ENCODE data around the gene MICU1. TPM values are rescaled to one million over a fixed set of nuclear protein-coding genes. Genes with fewer than 3 reads are reported as not detected.

The MICU1 gene
- polyA plus RNA-seq, 2 of the 4 experiments (the other 2 are of a cell fraction): 54.5 to 58.6 TPM

DNA sequence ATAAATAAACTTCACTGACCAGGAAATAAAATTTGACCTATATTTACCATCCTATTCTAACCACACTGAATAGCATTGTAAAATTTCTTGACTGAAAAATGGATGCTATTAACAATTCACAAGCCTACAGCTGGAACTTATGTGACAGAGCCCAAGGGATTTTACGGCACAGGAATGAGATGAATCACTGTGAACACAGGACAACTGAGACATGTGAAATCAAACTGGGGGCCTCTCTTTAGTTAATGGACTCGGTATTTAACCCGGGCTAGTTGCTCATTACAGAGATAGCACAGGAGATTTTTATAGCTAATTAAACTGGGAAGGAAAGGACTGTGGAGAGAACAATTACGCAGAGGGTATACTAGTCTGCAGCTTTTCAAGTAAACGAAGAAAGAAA is 100.6 kb downstream of the MICU1 start:
- Histone ChIP-seq H3K4me1 (peaks cover 39% of the 10 kb centered on the region), H3K4me2 (peak overlapping the region; percentile 82), H3K9me3 (no peaks in the 10 kb centered on the region), H3K27ac (peak overlapping the region; percentile 47 to 75; a peak in 5 of 6 replicates), H3K4me3 (no peak overlapping the region; the same call in 2 of the 3 replicates)
- DNase-seq (ENCODE audit: low read depth in 1 of 2, low spot score in 1 of 2) (peak; percentile 9 to 56), ATAC-seq (peak; percentile 78 to 87), FAIRE-seq (peak; percentile 28)
- TF ChIP-seq SREBF2 (IDR thresholded peaks at IDR 0.05): no peak
- TF ChIP-seq FOSL2 (IDR thresholded peaks at IDR 0.05): no peak
- TF ChIP-seq FOSL2 (CRISPR knock-in tag; IDR thresholded peaks at IDR 0.05): peak; percentile 42
- TF ChIP-seq, protein P1, sequence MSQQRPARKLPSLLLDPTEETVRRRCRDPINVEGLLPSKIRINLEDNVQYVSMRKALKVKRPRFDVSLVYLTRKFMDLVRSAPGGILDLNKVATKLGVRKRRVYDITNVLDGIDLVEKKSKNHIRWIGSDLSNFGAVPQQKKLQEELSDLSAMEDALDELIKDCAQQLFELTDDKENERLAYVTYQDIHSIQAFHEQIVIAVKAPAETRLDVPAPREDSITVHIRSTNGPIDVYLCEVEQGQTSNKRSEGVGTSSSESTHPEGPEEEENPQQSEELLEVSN (IDR thresholded peaks at IDR 0.05; ENCODE audit: borderline replicate concordance, low read depth): no peak
- ChIA-PET POLR2A (no interaction called here), CTCF (interaction anchor here (0.8 to 0.9 kb wide), 2 partner anchors 161 to 170 kb away, joined by 3 read pairs; partner anchors contain the start of gene DNAJB12)
- WGBS (ENCODE audit: missing lambda C conversion rate): 14% methylated on average over 5 of the region's 5 CpGs

DNA sequence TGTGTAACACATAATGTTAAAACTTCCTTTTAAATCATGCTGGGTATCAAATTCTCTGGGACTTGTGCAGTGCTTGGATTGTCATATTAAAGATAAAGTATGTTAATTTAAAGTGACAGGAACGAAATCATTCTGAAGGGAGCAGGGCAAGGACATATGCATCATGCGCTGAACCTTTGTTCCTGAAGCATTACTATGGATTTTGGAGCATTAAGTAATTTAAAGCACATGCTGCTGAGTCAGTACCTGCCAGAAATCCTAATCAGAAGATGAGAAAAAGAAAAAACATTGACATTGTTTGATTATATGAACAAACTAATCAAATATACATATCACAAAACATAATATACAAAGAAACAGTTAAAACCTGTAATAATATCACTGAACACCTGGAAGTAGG is 101.4 kb downstream of the MICU1 start:
- peak; percentile 6 for TF ChIP-seq MAFK (IDR thresholded peaks at IDR 0.05; ENCODE audit: partially characterized antibody)
- TF ChIP-seq, protein P2, sequence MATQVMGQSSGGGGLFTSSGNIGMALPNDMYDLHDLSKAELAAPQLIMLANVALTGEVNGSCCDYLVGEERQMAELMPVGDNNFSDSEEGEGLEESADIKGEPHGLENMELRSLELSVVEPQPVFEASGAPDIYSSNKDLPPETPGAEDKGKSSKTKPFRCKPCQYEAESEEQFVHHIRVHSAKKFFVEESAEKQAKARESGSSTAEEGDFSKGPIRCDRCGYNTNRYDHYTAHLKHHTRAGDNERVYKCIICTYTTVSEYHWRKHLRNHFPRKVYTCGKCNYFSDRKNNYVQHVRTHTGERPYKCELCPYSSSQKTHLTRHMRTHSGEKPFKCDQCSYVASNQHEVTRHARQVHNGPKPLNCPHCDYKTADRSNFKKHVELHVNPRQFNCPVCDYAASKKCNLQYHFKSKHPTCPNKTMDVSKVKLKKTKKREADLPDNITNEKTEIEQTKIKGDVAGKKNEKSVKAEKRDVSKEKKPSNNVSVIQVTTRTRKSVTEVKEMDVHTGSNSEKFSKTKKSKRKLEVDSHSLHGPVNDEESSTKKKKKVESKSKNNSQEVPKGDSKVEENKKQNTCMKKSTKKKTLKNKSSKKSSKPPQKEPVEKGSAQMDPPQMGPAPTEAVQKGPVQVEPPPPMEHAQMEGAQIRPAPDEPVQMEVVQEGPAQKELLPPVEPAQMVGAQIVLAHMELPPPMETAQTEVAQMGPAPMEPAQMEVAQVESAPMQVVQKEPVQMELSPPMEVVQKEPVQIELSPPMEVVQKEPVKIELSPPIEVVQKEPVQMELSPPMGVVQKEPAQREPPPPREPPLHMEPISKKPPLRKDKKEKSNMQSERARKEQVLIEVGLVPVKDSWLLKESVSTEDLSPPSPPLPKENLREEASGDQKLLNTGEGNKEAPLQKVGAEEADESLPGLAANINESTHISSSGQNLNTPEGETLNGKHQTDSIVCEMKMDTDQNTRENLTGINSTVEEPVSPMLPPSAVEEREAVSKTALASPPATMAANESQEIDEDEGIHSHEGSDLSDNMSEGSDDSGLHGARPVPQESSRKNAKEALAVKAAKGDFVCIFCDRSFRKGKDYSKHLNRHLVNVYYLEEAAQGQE (IDR thresholded peaks at IDR 0.05): no peak

DNA sequence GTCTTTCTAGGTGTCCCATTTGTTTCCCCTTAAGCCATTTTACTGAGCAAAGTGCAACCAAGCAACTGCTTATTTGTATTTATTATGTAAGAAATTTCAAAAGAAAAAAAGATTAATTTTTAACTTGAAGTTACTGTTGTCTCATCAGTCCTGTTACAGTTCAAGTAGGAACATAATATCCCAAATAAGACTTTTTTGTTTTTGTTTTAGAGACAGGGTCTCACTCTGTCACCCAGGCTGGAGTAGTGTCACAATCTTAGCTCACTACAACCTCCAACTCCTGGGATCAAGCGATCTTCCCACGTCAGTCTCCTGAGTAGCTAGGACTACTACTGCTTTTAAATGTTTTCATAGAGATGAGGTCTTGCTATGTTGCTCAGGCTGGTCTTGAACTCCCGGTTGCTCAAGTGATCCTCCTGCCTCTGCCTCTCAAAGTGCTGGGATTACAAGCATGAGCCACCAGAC is 101.9 kb downstream of the MICU1 start:
- H3K4me2 ChIP-seq: peak overlapping the region; percentile 82
- ChIA-PET POLR2A (no interaction called here), CTCF (no interaction called here)
- no peak for DNase-seq (ENCODE audit: low read depth in 1 of 2, low spot score in 1 of 2)
- TF ChIP-seq MAZ (IDR thresholded peaks at IDR 0.05; ENCODE audit: borderline replicate concordance, low read depth, low read length) (no peak), ZNF302 (CRISPR knock-in tag; IDR thresholded peaks at IDR 0.05) (no peak), FOSB (CRISPR knock-in tag; IDR thresholded peaks at IDR 0.05) (no peak), GATA3 (IDR thresholded peaks at IDR 0.05; ENCODE audit: borderline replicate concordance) (no peak), ZSCAN20 (CRISPR knock-in tag; IDR thresholded peaks at IDR 0.05) (no peak), RFX5 (IDR thresholded peaks at IDR 0.05) (no peak), FOSL2 (IDR thresholded peaks at IDR 0.05) (no peak), FOSL2 (CRISPR knock-in tag; IDR thresholded peaks at IDR 0.05) (no peak), JUN (IDR thresholded peaks at IDR 0.05) (no peak), EP300 (IDR thresholded peaks at IDR 0.05) (no peak)
- TF ChIP-seq, protein P3, sequence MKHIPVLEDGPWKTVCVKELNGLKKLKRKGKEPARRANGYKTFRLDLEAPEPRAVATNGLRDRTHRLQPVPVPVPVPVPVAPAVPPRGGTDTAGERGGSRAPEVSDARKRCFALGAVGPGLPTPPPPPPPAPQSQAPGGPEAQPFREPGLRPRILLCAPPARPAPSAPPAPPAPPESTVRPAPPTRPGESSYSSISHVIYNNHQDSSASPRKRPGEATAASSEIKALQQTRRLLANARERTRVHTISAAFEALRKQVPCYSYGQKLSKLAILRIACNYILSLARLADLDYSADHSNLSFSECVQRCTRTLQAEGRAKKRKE (CRISPR knock-in tag; IDR thresholded peaks at IDR 0.05; ENCODE audit: low read depth): no peak
- TF ChIP-seq, protein P4, sequence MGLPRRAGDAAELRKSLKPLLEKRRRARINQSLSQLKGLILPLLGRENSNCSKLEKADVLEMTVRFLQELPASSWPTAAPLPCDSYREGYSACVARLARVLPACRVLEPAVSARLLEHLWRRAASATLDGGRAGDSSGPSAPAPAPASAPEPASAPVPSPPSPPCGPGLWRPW (IDR thresholded peaks at IDR 0.05): no peak
- TF ChIP-seq, protein P5, sequence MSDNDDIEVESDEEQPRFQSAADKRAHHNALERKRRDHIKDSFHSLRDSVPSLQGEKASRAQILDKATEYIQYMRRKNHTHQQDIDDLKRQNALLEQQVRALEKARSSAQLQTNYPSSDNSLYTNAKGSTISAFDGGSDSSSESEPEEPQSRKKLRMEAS (IDR thresholded peaks at IDR 0.05): no peak
- ATAC-seq: no peak
- 73% methylated on average over 3 of the region's 3 CpGs for WGBS (ENCODE audit: missing lambda C conversion rate)
- H3K9me3 ChIP-seq: no peaks in the 10 kb centered on the region
- H3K4me1 ChIP-seq: peaks cover 39% of the 10 kb centered on the region
- FAIRE-seq: peak; percentile 28
- H3K4me3 ChIP-seq: no peak overlapping the region
- H3K27ac ChIP-seq: peak overlapping the region; percentile 18 to 47; a peak in 3 of 6 replicates

More for the DNA sequence above, 101.4 kb downstream of the MICU1 start:
- DNase-seq (ENCODE audit: low read depth in 1 of 2, low spot score in 1 of 2) (no peak), ATAC-seq (no peak), FAIRE-seq (no peak)
- CTCF ChIA-PET: no interaction called here
- 56% methylated on average over 2 of the region's 2 CpGs for WGBS (ENCODE audit: missing lambda C conversion rate)
- POLR2A ChIA-PET: no interaction called here
- H3K4me3 ChIP-seq: no peak overlapping the region
- no peaks in the 10 kb centered on the region for H3K9me3 ChIP-seq
- H3K4me2 ChIP-seq: peak overlapping the region; percentile 82
- peak overlapping the region; percentile 18 to 47; a peak in 3 of 6 replicates for H3K27ac ChIP-seq
- H3K4me1 ChIP-seq: peaks cover 39% of the 10 kb centered on the region

All from A549 (cell line).